H1 (cell line): Measurements from ENCODE around the gene ZNF592. TPM values are rescaled to one million over a fixed set of nuclear protein-coding genes. Genes with fewer than 3 reads are reported as not detected.

Experiments
- CHD7 ChIP-seq: fragments of 300-600 bp; sonication (generic); IDR thresholded peaks from 2 replicates; pipeline ENCODE4 v1.7.1; 2012; ENCODE audit warnings: low read length, moderate library complexity, mild to moderate bottlenecking, inconsistent platforms; ENCODE audit not compliant: insufficient replicate concordance
- CREB1 ChIP-seq: IDR thresholded peaks from 2 replicates; pipeline ENCODE4 v1.6.1; 2012; ENCODE audit warnings: inconsistent platforms
- E2F6 ChIP-seq: IDR thresholded peaks from 2 replicates; pipeline ENCODE4 v1.6.1; 2012; ENCODE audit warnings: inconsistent platforms
- FOSL1 ChIP-seq: IDR thresholded peaks from 2 replicates; pipeline ENCODE4 v1.6.1; 2011; ENCODE audit warnings: mild to moderate bottlenecking, low read depth, low read length, moderate library complexity; ENCODE audit not compliant: insufficient read depth
- HDAC6 ChIP-seq: IDR thresholded peaks from one replicate; pipeline ENCODE4 v1.7.1; 2012; ENCODE audit warnings: low read depth, mild to moderate bottlenecking, inconsistent platforms, low read length, moderate library complexity
- JUN ChIP-seq: IDR thresholded peaks from 2 replicates; pipeline ENCODE4 v1.6.1; 2011; ENCODE audit warnings: low read depth, mild to moderate bottlenecking, improper control_type of control experiment, low read length
- KDM1A ChIP-seq: fragments of 200-600, 300-600 bp; sonication (generic); IDR thresholded peaks from 2 replicates; pipeline ENCODE4 v1.7.1; 2016; ENCODE audit warnings: mild to moderate bottlenecking, low read length, borderline replicate concordance
- MAX ChIP-seq: IDR thresholded peaks from 2 replicates; pipeline ENCODE4 v1.6.1; 2012; ENCODE audit warnings: inconsistent platforms
- RFX5 ChIP-seq: IDR thresholded peaks from 2 replicates; pipeline ENCODE4 v1.6.1; 2011; ENCODE audit warnings: low read depth, low read length, improper control_type of control experiment, borderline replicate concordance
- SIX5 ChIP-seq: IDR thresholded peaks from 2 replicates; pipeline ENCODE4 v1.6.1; 2011; ENCODE audit warnings: mild to moderate bottlenecking, low read depth, low read length
- SP4 ChIP-seq: IDR thresholded peaks from 2 replicates; pipeline ENCODE4 v1.6.1; 2012; ENCODE audit warnings: low read length, inconsistent platforms
- polyA plus RNA-seq, 7 experiments: library from polyadenylated mRNA; depleted of rRNA in 3 of 7; stranded (reverse) in 5 of 7; unstranded in 2 of 7; fragments of >200 nt in 5 of 7; fragments of 200-250 nt in 2 of 7; gene quantifications; 1 replicate in 5 of 7; 2 replicates in 1 of 7; 4 replicates in 1 of 7; pipeline versions ENCODE4 v1.2.1 to v1.2.3, GENCODE V29; 2011 to 2013; ENCODE audit warnings: missing spikeins in 2 of 7, mixed read lengths in 2 of 7
- total RNA-seq: library from RNA; stranded (reverse); fragmentation: NEBNext Ultra II Directional; extraction: Animal tissue kit (Norgen Biotek cat#: 25700); gene quantifications from 2 replicates; pipeline ENCODE4 v1.2.1, GENCODE V29; 2021

The ZNF592 gene
- total and polyA plus RNA-seq, 2 of the 8 experiments (the other 6 are each of a cell fraction or from before 2014, with no cell fraction given), result 14.2 to 33.0 TPM

GRCh38 chr15:84703808-84704207 is 44.6 kb upstream of the ZNF592 start (continued):
- TF ChIP-seq CHD7 (no peak), SP4 (no peak), E2F6 (no peak), SIX5 (no peak), KDM1A (no peak), CREB1 (no peak), FOSL1 (no peak), JUN (no peak), RFX5 (no peak), MAX (no peak), HDAC6 (no peak)
